ENCODE results near the gene GIT1. TPM values are rescaled to one million over a fixed set of nuclear protein-coding genes. Genes with fewer than 3 reads are reported as not detected.

GIT1 gene
- polyA plus RNA-seq, 1 donor from 2014 or later: 20.5 TPM

DNA sequence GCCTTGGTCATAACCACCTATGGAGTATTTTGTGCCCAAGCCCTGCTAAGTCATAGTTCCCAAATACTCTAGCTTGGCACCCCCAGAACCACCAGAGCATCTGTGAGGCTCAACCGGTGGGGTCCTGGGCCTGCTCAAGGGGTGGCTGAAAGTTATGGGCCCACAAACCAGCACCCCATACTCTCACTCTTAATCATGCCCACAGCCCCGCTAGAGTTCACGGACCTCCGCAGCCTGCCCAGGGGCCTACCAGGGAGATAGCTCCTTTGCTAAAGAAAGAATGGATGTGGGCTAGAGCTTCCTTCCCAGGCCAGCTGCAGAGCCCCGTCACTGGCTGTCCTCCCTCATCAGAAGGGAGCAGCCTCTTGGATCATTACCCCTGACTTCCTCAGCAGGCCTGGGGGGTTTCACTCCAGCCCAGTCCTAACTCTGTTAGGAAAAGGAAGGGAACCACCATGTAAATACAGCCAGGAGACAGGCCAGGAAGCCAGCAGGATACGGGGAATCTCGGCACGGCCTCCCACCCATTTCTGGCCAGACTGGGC is 1.4 kb downstream of the GIT1 start:
- H3K27me3 ChIP-seq (ENCODE audit: insufficient read depth, low read depth, low read length): no peaks in the 10 kb centered on the region
- H3K27ac ChIP-seq (ENCODE audit: low read length): peak overlapping the region; percentile 53
- H3K36me3 ChIP-seq (ENCODE audit: insufficient read depth, low read length): no peaks in the 10 kb centered on the region
- TF ChIP-seq EZH2 (IDR thresholded peaks at IDR 0.05; ENCODE audit: borderline replicate concordance, insufficient read depth, low read length, poor library complexity, severe bottlenecking): no peak
- TF ChIP-seq RAD21 (conservative IDR thresholded peaks at IDR 0.05): no peak
- TF ChIP-seq TAF1 (IDR thresholded peaks at IDR 0.05; ENCODE audit: low read depth): no peak
- TF ChIP-seq MXI1 (conservative IDR thresholded peaks at IDR 0.05; ENCODE audit: poor library complexity, severe bottlenecking): no peak
- TF ChIP-seq, protein P1, sequence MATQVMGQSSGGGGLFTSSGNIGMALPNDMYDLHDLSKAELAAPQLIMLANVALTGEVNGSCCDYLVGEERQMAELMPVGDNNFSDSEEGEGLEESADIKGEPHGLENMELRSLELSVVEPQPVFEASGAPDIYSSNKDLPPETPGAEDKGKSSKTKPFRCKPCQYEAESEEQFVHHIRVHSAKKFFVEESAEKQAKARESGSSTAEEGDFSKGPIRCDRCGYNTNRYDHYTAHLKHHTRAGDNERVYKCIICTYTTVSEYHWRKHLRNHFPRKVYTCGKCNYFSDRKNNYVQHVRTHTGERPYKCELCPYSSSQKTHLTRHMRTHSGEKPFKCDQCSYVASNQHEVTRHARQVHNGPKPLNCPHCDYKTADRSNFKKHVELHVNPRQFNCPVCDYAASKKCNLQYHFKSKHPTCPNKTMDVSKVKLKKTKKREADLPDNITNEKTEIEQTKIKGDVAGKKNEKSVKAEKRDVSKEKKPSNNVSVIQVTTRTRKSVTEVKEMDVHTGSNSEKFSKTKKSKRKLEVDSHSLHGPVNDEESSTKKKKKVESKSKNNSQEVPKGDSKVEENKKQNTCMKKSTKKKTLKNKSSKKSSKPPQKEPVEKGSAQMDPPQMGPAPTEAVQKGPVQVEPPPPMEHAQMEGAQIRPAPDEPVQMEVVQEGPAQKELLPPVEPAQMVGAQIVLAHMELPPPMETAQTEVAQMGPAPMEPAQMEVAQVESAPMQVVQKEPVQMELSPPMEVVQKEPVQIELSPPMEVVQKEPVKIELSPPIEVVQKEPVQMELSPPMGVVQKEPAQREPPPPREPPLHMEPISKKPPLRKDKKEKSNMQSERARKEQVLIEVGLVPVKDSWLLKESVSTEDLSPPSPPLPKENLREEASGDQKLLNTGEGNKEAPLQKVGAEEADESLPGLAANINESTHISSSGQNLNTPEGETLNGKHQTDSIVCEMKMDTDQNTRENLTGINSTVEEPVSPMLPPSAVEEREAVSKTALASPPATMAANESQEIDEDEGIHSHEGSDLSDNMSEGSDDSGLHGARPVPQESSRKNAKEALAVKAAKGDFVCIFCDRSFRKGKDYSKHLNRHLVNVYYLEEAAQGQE (IDR thresholded peaks at IDR 0.05; ENCODE audit: borderline replicate concordance): no peak
- no peak for TF ChIP-seq SMC3 (conservative IDR thresholded peaks at IDR 0.05; ENCODE audit: poor library complexity)
- no peak for TF ChIP-seq EP300 (conservative IDR thresholded peaks at IDR 0.05; ENCODE audit: poor library complexity, severe bottlenecking)
- TF ChIP-seq POLR2AphosphoS5 (IDR thresholded peaks at IDR 0.05): no peak
- TF ChIP-seq, protein P2, sequence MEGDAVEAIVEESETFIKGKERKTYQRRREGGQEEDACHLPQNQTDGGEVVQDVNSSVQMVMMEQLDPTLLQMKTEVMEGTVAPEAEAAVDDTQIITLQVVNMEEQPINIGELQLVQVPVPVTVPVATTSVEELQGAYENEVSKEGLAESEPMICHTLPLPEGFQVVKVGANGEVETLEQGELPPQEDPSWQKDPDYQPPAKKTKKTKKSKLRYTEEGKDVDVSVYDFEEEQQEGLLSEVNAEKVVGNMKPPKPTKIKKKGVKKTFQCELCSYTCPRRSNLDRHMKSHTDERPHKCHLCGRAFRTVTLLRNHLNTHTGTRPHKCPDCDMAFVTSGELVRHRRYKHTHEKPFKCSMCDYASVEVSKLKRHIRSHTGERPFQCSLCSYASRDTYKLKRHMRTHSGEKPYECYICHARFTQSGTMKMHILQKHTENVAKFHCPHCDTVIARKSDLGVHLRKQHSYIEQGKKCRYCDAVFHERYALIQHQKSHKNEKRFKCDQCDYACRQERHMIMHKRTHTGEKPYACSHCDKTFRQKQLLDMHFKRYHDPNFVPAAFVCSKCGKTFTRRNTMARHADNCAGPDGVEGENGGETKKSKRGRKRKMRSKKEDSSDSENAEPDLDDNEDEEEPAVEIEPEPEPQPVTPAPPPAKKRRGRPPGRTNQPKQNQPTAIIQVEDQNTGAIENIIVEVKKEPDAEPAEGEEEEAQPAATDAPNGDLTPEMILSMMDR (IDR thresholded peaks at IDR 0.05; ENCODE audit: poor library complexity, severe bottlenecking): no peak
- peaks cover 15% of the 10 kb centered on the region for H4K20me1 ChIP-seq (ENCODE audit: insufficient read depth)
- H3K4me2 ChIP-seq (ENCODE audit: low read length): peak overlapping the region; percentile 58
- no peaks in the 10 kb centered on the region for H3K9me3 ChIP-seq (ENCODE audit: low read length)
- peak overlapping the region; percentile 85 for H3K9ac ChIP-seq (ENCODE audit: low read length)
- H3K9me2 ChIP-seq (ENCODE audit: insufficient read depth, low read length): no peaks in the 10 kb centered on the region
- peaks cover 2% of the 10 kb centered on the region for H3F3A ChIP-seq (ENCODE audit: insufficient read depth, low read length, poor library complexity, severe bottlenecking)
- H3K4me3 ChIP-seq (ENCODE audit: low read length): peak overlapping the region; percentile 97
- no peak overlapping the region for H2AFZ ChIP-seq (ENCODE audit: low read depth, low read length)
- H3K79me2 ChIP-seq (replicated peaks; ENCODE audit: insufficient read depth, low read length): peaks cover 31% of the 10 kb centered on the region

DNA sequence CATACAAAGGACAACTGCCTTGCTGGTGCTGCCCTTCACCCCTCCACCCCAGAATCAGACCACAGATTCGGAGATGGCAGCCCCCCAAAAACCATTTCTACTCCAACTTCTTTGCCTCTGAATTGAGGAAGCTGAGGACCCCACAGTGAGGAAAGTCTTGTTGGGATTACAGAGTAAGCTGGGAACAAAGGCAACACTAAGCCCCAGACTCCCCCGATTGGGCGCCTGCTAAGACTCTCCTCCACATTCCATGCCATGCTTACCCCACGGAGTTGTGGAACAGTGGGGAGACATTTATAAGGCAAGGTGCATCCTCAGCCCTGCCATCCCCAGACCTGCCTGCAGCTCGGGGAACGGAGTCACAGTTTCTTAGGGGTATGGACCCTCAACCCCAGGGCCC is 1.9 kb downstream of the GIT1 start:
- peaks cover 2% of the 10 kb centered on the region for H3F3A ChIP-seq (ENCODE audit: insufficient read depth, low read length, poor library complexity, severe bottlenecking)
- peak overlapping the region; percentile 58 for H3K4me2 ChIP-seq (ENCODE audit: low read length)
- no peak for TF ChIP-seq POLR2AphosphoS5 (IDR thresholded peaks at IDR 0.05)
- TF ChIP-seq RAD21 (conservative IDR thresholded peaks at IDR 0.05): no peak
- no peak for TF ChIP-seq SMC3 (conservative IDR thresholded peaks at IDR 0.05; ENCODE audit: poor library complexity)
- TF ChIP-seq, protein P1 (IDR thresholded peaks at IDR 0.05; ENCODE audit: borderline replicate concordance): no peak
- no peak for TF ChIP-seq EP300 (conservative IDR thresholded peaks at IDR 0.05; ENCODE audit: poor library complexity, severe bottlenecking)
- no peak for TF ChIP-seq TAF1 (IDR thresholded peaks at IDR 0.05; ENCODE audit: low read depth)
- TF ChIP-seq, protein P2 (IDR thresholded peaks at IDR 0.05; ENCODE audit: poor library complexity, severe bottlenecking): no peak
- no peak for TF ChIP-seq EZH2 (IDR thresholded peaks at IDR 0.05; ENCODE audit: borderline replicate concordance, insufficient read depth, low read length, poor library complexity, severe bottlenecking)
- H3K36me3 ChIP-seq (ENCODE audit: insufficient read depth, low read length): no peaks in the 10 kb centered on the region
- no peak overlapping the region for H2AFZ ChIP-seq (ENCODE audit: low read depth, low read length)
- peaks cover 31% of the 10 kb centered on the region for H3K79me2 ChIP-seq (replicated peaks; ENCODE audit: insufficient read depth, low read length)
- no peaks in the 10 kb centered on the region for H3K27me3 ChIP-seq (ENCODE audit: insufficient read depth, low read depth, low read length)
- H3K9ac ChIP-seq (ENCODE audit: low read length): peak overlapping the region; percentile 85
- H3K9me3 ChIP-seq (ENCODE audit: low read length): no peaks in the 10 kb centered on the region
- H3K9me2 ChIP-seq (ENCODE audit: insufficient read depth, low read length): no peaks in the 10 kb centered on the region
- peaks cover 15% of the 10 kb centered on the region for H4K20me1 ChIP-seq (ENCODE audit: insufficient read depth)
- H3K27ac ChIP-seq (ENCODE audit: low read length): no peak overlapping the region
- H3K4me3 ChIP-seq (ENCODE audit: low read length): peak overlapping the region; percentile 97

Data from neural cell (in vitro differentiated cells).